PC-3 (cell line): ENCODE measurements around the gene CXCR6. TPM values are rescaled to one million over a fixed set of nuclear protein-coding genes. Genes with fewer than 3 reads are reported as not detected.

ENCODE experiments used
- ATAC-seq: fragments of 200-7000 bp; cut with Tn5 transposase; 2 replicates; pipeline ENCODE4 v1.9.1; 2020; ENCODE audit warnings: mild to moderate bottlenecking, moderate library complexity
- BruUV-seq: library from RNA; stranded (reverse); fragments of 400-500 nt; replicated peaks from 2 replicates; lab custom pipeline; 2021; lab: Mats Ljungman, UMichigan
- CTCF ChIA-PET: fragments of 300-600 bp; sonication (Branson Sonifier 250); formaldehyde crosslinking; loops from one replicate; lab custom pipeline; 2022; ENCODE audit warnings: antibody characterized with exemption; lab: Charles Lee
- POLR2A ChIA-PET: fragments of 300-600 bp; sonication (Branson Sonifier 250); formaldehyde crosslinking; loops from one replicate; lab custom pipeline; 2022; ENCODE audit warnings: antibody characterized with exemption; ENCODE audit not compliant: unreplicated experiment; lab: Charles Lee
- DNase-seq: peaks from one replicate; pipeline ENCODE4 v3.0.0-alpha.2; 2015
- H2AFZ ChIP-seq: fragments of 300-600 bp; sonication (generic); 2 replicates; pipeline ENCODE4 v1.6.0; 2016; ENCODE audit warnings: antibody characterized with exemption, low read length
- H3F3A ChIP-seq: fragments of 300-600 bp; sonication (generic); one replicate; pipeline ENCODE4 v1.6.0; 2017; ENCODE audit warnings: antibody characterized with exemption, low read length, control low read depth, mild to moderate bottlenecking; ENCODE audit not compliant: unreplicated experiment
- H3K27ac ChIP-seq: fragments of 300-600 bp; sonication (generic); 2 replicates; pipeline ENCODE4 v1.5.1; 2016; ENCODE audit warnings: mild to moderate bottlenecking, low read length
- H3K27me3 ChIP-seq: fragments of 300-600 bp; sonication (generic); 2 replicates; pipeline ENCODE4 v1.6.1; 2016; ENCODE audit warnings: low read length, mixed read lengths
- H3K36me3 ChIP-seq: fragments of 300-600 bp; sonication (generic); 2 replicates; pipeline ENCODE4 v1.6.1; 2016; ENCODE audit warnings: low read depth, mixed run types, low read length, mixed read lengths
- H3K4me1 ChIP-seq: fragments of 300-600 bp; sonication (generic); 2 replicates; pipeline ENCODE4 v1.5.1; 2016; ENCODE audit warnings: low read length; ENCODE audit not compliant: insufficient read depth
- H3K4me2 ChIP-seq: fragments of 300-600 bp; sonication (generic); 2 replicates; pipeline ENCODE4 v1.6.0; 2016; ENCODE audit warnings: low read length
- H3K4me3 ChIP-seq: fragments of 300-600 bp; sonication (generic); 2 replicates; pipeline ENCODE4 v1.5.1; 2016; ENCODE audit warnings: mild to moderate bottlenecking, low read length, mixed read lengths
- H3K79me2 ChIP-seq: fragments of 300-600 bp; sonication (generic); 2 replicates; pipeline ENCODE4 v1.6.1; 2017; ENCODE audit warnings: low read length, mixed read lengths
- H3K9ac ChIP-seq: fragments of 300-600 bp; sonication (generic); 2 replicates; pipeline ENCODE4 v1.6.0; 2016; ENCODE audit warnings: mild to moderate bottlenecking, low read length
- H3K9me2 ChIP-seq: fragments of 300-600 bp; sonication (generic); replicated peaks from 2 replicates; pipeline ENCODE4 v1.6.1; 2016; ENCODE audit warnings: mixed run types, low read length, mixed read lengths
- H3K9me3 ChIP-seq: fragments of 300-600 bp; sonication (generic); 2 replicates; pipeline ENCODE4 v1.6.1; 2016; ENCODE audit warnings: low read length, mixed read lengths
- H4K20me1 ChIP-seq: fragments of 300-600 bp; sonication (generic); 2 replicates; pipeline ENCODE4 v1.6.1; 2016; ENCODE audit warnings: low read length, mixed read lengths
- EZH2 ChIP-seq: fragments of 300-600 bp; sonication (generic); IDR thresholded peaks from one replicate; pipeline ENCODE4 v1.6.1; 2017; ENCODE audit warnings: antibody characterized with exemption, mild to moderate bottlenecking, low read length; ENCODE audit not compliant: unreplicated experiment
- EZH2phosphoT487 ChIP-seq: fragments of 300-600 bp; sonication (generic); IDR thresholded peaks from 2 replicates; pipeline ENCODE4 v1.6.1; 2018; ENCODE audit warnings: mild to moderate bottlenecking, antibody characterized with exemption, low read length, borderline replicate concordance
- intact Hi-C: fragments of 100-400 bp; cut with micrococcal nuclease; formaldehyde crosslinking; loops from 2 replicates; pipeline ENCODE4 v1.9.0; 2023
- total RNA-seq: library from RNA; depleted of rRNA; stranded (reverse); fragments of >200 nt; gene quantifications from 2 replicates; pipeline ENCODE4 v1.2.3, GENCODE V29; 2014
- TF ChIP-seq, protein P1 (sequence below): fragments of 300-600 bp; sonication (generic); conservative IDR thresholded peaks from 2 replicates; pipeline ENCODE4 v1.5.1; 2017; ENCODE audit warnings: antibody characterized with exemption, low read depth, mild to moderate bottlenecking, low read length

Gene CXCR6
- total RNA-seq, 1 experiment from 2014 or later = not detected

DNA sequence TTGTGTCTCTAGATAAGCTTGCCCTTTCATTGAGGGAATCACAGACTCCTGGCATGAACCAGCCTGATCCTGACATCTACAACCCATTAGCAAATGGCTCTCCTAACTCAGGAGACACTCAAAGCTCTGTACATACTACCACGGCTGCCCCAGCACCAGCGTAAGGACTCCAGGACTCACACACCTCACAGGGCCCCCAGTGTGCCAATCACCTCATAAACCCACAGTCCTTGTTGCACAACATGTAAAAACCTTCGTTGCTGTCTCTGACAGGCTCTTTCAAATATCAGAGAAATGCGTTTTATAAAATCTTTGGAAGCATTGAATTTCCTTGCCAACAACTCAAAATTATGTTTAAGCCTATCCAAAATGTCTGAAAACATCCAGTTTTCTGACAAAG lies 45.1 kb downstream of the CXCR6 start:
- Histone ChIP-seq H3K9ac (no peak overlapping the region), H3K79me2 (peaks cover 72% of the 10 kb centered on the region), H3K36me3 (peaks cover 16% of the 10 kb centered on the region), H3K4me1 (peaks cover 56% of the 10 kb centered on the region), H3F3A (no peaks in the 10 kb centered on the region), H3K9me2 (no peaks in the 10 kb centered on the region), H2AFZ (no peak overlapping the region), H4K20me1 (no peaks in the 10 kb centered on the region), H3K4me3 (no peak overlapping the region), H3K27ac (peak overlapping the region; percentile 6; the same call in 1 of the 2 replicates), H3K9me3 (no peaks in the 10 kb centered on the region), H3K4me2 (no peak overlapping the region), H3K27me3 (no peaks in the 10 kb centered on the region)
- ChIA-PET CTCF (no interaction called here), POLR2A (no interaction called here)
- intact Hi-C loops = loop anchor here (5.0 kb wide), 2 partner anchors 41 to 69 kb away; no protein-coding TSS in a partner anchor
- DNase-seq (no peak), ATAC-seq (no peak)
- TF ChIP-seq EZH2 (no peak), EZH2phosphoT487 (no peak)
- TF ChIP-seq, protein P1, sequence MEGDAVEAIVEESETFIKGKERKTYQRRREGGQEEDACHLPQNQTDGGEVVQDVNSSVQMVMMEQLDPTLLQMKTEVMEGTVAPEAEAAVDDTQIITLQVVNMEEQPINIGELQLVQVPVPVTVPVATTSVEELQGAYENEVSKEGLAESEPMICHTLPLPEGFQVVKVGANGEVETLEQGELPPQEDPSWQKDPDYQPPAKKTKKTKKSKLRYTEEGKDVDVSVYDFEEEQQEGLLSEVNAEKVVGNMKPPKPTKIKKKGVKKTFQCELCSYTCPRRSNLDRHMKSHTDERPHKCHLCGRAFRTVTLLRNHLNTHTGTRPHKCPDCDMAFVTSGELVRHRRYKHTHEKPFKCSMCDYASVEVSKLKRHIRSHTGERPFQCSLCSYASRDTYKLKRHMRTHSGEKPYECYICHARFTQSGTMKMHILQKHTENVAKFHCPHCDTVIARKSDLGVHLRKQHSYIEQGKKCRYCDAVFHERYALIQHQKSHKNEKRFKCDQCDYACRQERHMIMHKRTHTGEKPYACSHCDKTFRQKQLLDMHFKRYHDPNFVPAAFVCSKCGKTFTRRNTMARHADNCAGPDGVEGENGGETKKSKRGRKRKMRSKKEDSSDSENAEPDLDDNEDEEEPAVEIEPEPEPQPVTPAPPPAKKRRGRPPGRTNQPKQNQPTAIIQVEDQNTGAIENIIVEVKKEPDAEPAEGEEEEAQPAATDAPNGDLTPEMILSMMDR = no peak
- BruUV-seq = no TSS peak

DNA sequence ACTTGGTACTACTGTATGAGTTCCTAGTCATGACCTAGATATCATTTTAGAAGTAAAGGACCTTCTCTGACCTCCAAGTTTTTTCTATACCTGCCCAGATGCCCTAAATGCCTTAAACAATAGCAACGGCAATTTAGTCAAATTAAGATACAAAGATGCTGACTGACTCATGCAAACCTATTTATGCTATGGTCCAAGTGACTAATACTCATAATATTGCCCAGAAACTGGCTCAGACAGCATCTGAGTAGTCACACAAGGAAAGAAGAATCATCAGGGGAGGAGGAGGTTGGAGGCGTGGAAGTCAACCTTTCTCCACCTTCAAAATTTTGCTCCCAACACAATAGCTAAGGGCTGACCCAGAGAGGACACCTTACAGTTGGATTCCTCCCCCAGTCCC lies 45.5 kb downstream of the CXCR6 start:
- DNase-seq (peak; percentile 88), ATAC-seq (peak; percentile 41)
- H3K9ac ChIP-seq = no peak overlapping the region
- POLR2A ChIA-PET = no interaction called here
- no peaks in the 10 kb centered on the region for H3K9me3 ChIP-seq
- intact Hi-C loops = loop anchor here (5.0 kb wide), 2 partner anchors 42 to 68 kb away; no protein-coding TSS in a partner anchor
- CTCF ChIA-PET = no interaction called here
- peaks cover 61% of the 10 kb centered on the region for H3K4me1 ChIP-seq
- H3K27ac ChIP-seq = peak overlapping the region; percentile 64
- H3K27me3 ChIP-seq = no peaks in the 10 kb centered on the region
- H3K9me2 ChIP-seq = no peaks in the 10 kb centered on the region
- peaks cover 12% of the 10 kb centered on the region for H3K36me3 ChIP-seq
- H4K20me1 ChIP-seq = no peaks in the 10 kb centered on the region
- TF ChIP-seq, protein P1 = no peak
- TF ChIP-seq EZH2 (no peak), EZH2phosphoT487 (no peak)
- peaks cover 72% of the 10 kb centered on the region for H3K79me2 ChIP-seq
- H2AFZ ChIP-seq = no peak overlapping the region
- no TSS peak for BruUV-seq
- H3K4me2 ChIP-seq = no peak overlapping the region
- H3K4me3 ChIP-seq = no peak overlapping the region
- H3F3A ChIP-seq = no peaks in the 10 kb centered on the region

DNA sequence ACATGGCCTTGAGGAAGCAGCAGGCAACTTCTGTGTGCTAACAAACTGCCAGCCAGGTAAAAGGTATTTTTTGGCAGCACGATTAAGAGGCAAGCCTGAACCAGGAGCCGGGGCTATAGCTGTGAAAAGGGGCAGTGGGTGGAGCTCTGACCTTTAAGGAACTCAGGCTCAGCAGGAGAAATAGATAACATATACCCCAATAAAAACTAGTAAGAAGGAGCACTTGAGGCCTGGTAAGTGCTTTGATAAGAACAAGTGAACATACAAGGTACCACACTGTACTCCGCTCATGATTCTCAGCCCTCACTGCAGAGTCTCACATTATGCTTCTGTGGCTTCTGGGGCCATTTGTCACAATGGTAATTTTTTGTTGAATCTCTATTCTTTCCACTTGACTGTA lies 46.9 kb downstream of the CXCR6 start:
- H3K4me2 ChIP-seq = no peak overlapping the region
- no TSS peak for BruUV-seq
- ChIA-PET CTCF (no interaction called here), POLR2A (no interaction called here)
- H3K4me3 ChIP-seq = no peak overlapping the region
- TF ChIP-seq EZH2 = no peak
- TF ChIP-seq, protein P1 = no peak
- no peaks in the 10 kb centered on the region for H3K9me2 ChIP-seq
- no peaks in the 10 kb centered on the region for H3K36me3 ChIP-seq
- no peaks in the 10 kb centered on the region for H3F3A ChIP-seq
- no peak for DNase-seq
- H3K4me1 ChIP-seq = peaks cover 59% of the 10 kb centered on the region
- no peak overlapping the region for H2AFZ ChIP-seq
- H3K27ac ChIP-seq = no peak overlapping the region
- H3K9ac ChIP-seq = no peak overlapping the region
- H4K20me1 ChIP-seq = no peaks in the 10 kb centered on the region
- intact Hi-C loops = no loop called here
- H3K79me2 ChIP-seq = peaks cover 78% of the 10 kb centered on the region
- no peaks in the 10 kb centered on the region for H3K27me3 ChIP-seq
- no peaks in the 10 kb centered on the region for H3K9me3 ChIP-seq
- ATAC-seq = no peak
